PC-3 (cell line): ENCODE results near the gene TMEM107. TPM values are rescaled to one million over a fixed set of nuclear protein-coding genes. Genes with fewer than 3 reads are reported as not detected.
A peak's percentile ranks its signal among the peaks of the same experiment; 100 is the strongest.

Experiments
- ATAC-seq: fragments of 200-7000 bp; cut with Tn5 transposase; 2 replicates; pipeline ENCODE4 v1.9.1; 2020; ENCODE audit warnings: mild to moderate bottlenecking, moderate library complexity
- Bru-seq: library from RNA; stranded (reverse); fragments of 400-500 nt; gene quantifications from one replicate; lab custom pipeline; 2021; lab: Mats Ljungman, UMichigan
- BruChase-seq, 2 experiments: library from RNA; stranded (reverse); fragments of 400-500 nt; gene quantifications; one replicate each; lab custom pipeline; 2021; lab: Mats Ljungman, UMichigan
- BruUV-seq: library from RNA; stranded (reverse); fragments of 400-500 nt; replicated peaks from 2 replicates; lab custom pipeline; 2021; lab: Mats Ljungman, UMichigan
- CTCF ChIA-PET: fragments of 300-600 bp; sonication (Branson Sonifier 250); formaldehyde crosslinking; loops from one replicate; lab custom pipeline; 2022; ENCODE audit warnings: antibody characterized with exemption; lab: Charles Lee
- POLR2A ChIA-PET: fragments of 300-600 bp; sonication (Branson Sonifier 250); formaldehyde crosslinking; loops from one replicate; lab custom pipeline; 2022; ENCODE audit warnings: antibody characterized with exemption; ENCODE audit not compliant: unreplicated experiment; lab: Charles Lee
- DNase-seq: peaks from one replicate; pipeline ENCODE4 v3.0.0-alpha.2; 2015
- H2AFZ ChIP-seq: fragments of 300-600 bp; sonication (generic); 2 replicates; pipeline ENCODE4 v1.6.0; 2016; ENCODE audit warnings: antibody characterized with exemption, low read length
- H3F3A ChIP-seq: fragments of 300-600 bp; sonication (generic); one replicate; pipeline ENCODE4 v1.6.0; 2017; ENCODE audit warnings: antibody characterized with exemption, low read length, control low read depth, mild to moderate bottlenecking; ENCODE audit not compliant: unreplicated experiment
- H3K27ac ChIP-seq: fragments of 300-600 bp; sonication (generic); 2 replicates; pipeline ENCODE4 v1.5.1; 2016; ENCODE audit warnings: mild to moderate bottlenecking, low read length
- H3K27me3 ChIP-seq: fragments of 300-600 bp; sonication (generic); 2 replicates; pipeline ENCODE4 v1.6.1; 2016; ENCODE audit warnings: low read length, mixed read lengths
- H3K36me3 ChIP-seq: fragments of 300-600 bp; sonication (generic); 2 replicates; pipeline ENCODE4 v1.6.1; 2016; ENCODE audit warnings: low read depth, mixed run types, low read length, mixed read lengths
- H3K4me1 ChIP-seq: fragments of 300-600 bp; sonication (generic); 2 replicates; pipeline ENCODE4 v1.5.1; 2016; ENCODE audit warnings: low read length; ENCODE audit not compliant: insufficient read depth
- H3K4me2 ChIP-seq: fragments of 300-600 bp; sonication (generic); 2 replicates; pipeline ENCODE4 v1.6.0; 2016; ENCODE audit warnings: low read length
- H3K4me3 ChIP-seq: fragments of 300-600 bp; sonication (generic); 2 replicates; pipeline ENCODE4 v1.5.1; 2016; ENCODE audit warnings: mild to moderate bottlenecking, low read length, mixed read lengths
- H3K79me2 ChIP-seq: fragments of 300-600 bp; sonication (generic); 2 replicates; pipeline ENCODE4 v1.6.1; 2017; ENCODE audit warnings: low read length, mixed read lengths
- H3K9ac ChIP-seq: fragments of 300-600 bp; sonication (generic); 2 replicates; pipeline ENCODE4 v1.6.0; 2016; ENCODE audit warnings: mild to moderate bottlenecking, low read length
- H3K9me2 ChIP-seq: fragments of 300-600 bp; sonication (generic); replicated peaks from 2 replicates; pipeline ENCODE4 v1.6.1; 2016; ENCODE audit warnings: mixed run types, low read length, mixed read lengths
- H3K9me3 ChIP-seq: fragments of 300-600 bp; sonication (generic); 2 replicates; pipeline ENCODE4 v1.6.1; 2016; ENCODE audit warnings: low read length, mixed read lengths
- H4K20me1 ChIP-seq: fragments of 300-600 bp; sonication (generic); 2 replicates; pipeline ENCODE4 v1.6.1; 2016; ENCODE audit warnings: low read length, mixed read lengths
- CTCF ChIP-seq: fragments of 300-600 bp; sonication (generic); conservative IDR thresholded peaks from 2 replicates; pipeline ENCODE4 v1.5.1; 2017; ENCODE audit warnings: antibody characterized with exemption, low read depth, mild to moderate bottlenecking, low read length
- EZH2 ChIP-seq: fragments of 300-600 bp; sonication (generic); IDR thresholded peaks from one replicate; pipeline ENCODE4 v1.6.1; 2017; ENCODE audit warnings: antibody characterized with exemption, mild to moderate bottlenecking, low read length; ENCODE audit not compliant: unreplicated experiment
- EZH2phosphoT487 ChIP-seq: fragments of 300-600 bp; sonication (generic); IDR thresholded peaks from 2 replicates; pipeline ENCODE4 v1.6.1; 2018; ENCODE audit warnings: mild to moderate bottlenecking, antibody characterized with exemption, low read length, borderline replicate concordance
- intact Hi-C: fragments of 100-400 bp; cut with micrococcal nuclease; formaldehyde crosslinking; loops from 2 replicates; pipeline ENCODE4 v1.9.0; 2023
- long read RNA-seq: library from polyadenylated mRNA; unstranded; transcript quantifications from one replicate; pipeline ENCODE4 v2.0.0, GENCODE V29; 2021; ENCODE audit not compliant: unreplicated experiment
- total RNA-seq: library from RNA; depleted of rRNA; stranded (reverse); fragments of >200 nt; gene quantifications from 2 replicates; pipeline ENCODE4 v1.2.3, GENCODE V29; 2014; rRNA removed

Gene TMEM107
- total RNA-seq (19.0 and 26.6 TPM in 2 replicates), Bru-seq, nascent RNA (percentile 79 among the genes with signal in this experiment), BruChase-seq, experiment 1, labeled RNA remaining after a 6-hour chase (percentile 75 among the genes with signal in this experiment), BruChase-seq, experiment 2, labeled RNA remaining after a 2-hour chase (percentile 63 among the genes with signal in this experiment)
- long read RNA-seq, partial matches to known transcripts: 4 of 10 reads
- long read RNA-seq, other reads (novel, unspliced or antisense): 2 of 10 reads

- Histone ChIP-seq H3K4me3 (peak within 1 kb of the TSS; percentile 77), H4K20me1 (no peaks in the 10 kb centered on the region), H2AFZ (peak within 1 kb of the TSS; percentile 76), H3K9me2 (no peaks in the 10 kb centered on the region), H3K36me3 (no peaks in the 10 kb centered on the region), H3K79me2 (peaks cover 8% of the 10 kb centered on the region; the same call in 1 of the 2 replicates), H3K27me3 (no peaks in the 10 kb centered on the region), H3K27ac (no peak within 1 kb of the TSS), H3K9me3 (no peaks in the 10 kb centered on the region), H3F3A (peaks cover 9% of the 10 kb centered on the region), H3K9ac (peak within 1 kb of the TSS; percentile 78), H3K4me1 (peaks cover 18% of the 10 kb centered on the region), H3K4me2 (peak within 1 kb of the TSS; percentile 88)
- intact Hi-C loops: no loop called here
- peak; percentile 58 for ATAC-seq
- TSS peak; percentile 78 for BruUV-seq
- ChIA-PET CTCF (no interaction called here), POLR2A (no interaction called here)
- TF ChIP-seq EZH2phosphoT487: no peak
- no peak for TF ChIP-seq CTCF
- TF ChIP-seq EZH2: no peak
- DNase-seq: peak; percentile 83
These were observed at the start of gene TMEM107 for GRCh38 chr17:8176197-8176940. TSS of gene TMEM107 (minus strand) at chr17:8176380. CDS start at chr17:8176286, 94 bp downstream.

GRCh38 chr17:8224891-8225812, 49.0 kb upstream of the TMEM107 start:
- H3K27ac ChIP-seq: no peak overlapping the region

More at GRCh38 chr17:8224891-8225812, 49.0 kb upstream of the TMEM107 start:
- Histone ChIP-seq H3K4me2 (no peak overlapping the region), H3K9me2 (no peaks in the 10 kb centered on the region), H3K9me3 (no peaks in the 10 kb centered on the region), H3K4me3 (no peak overlapping the region), H2AFZ (no peak overlapping the region), H3K9ac (no peak overlapping the region), H3K36me3 (peaks cover 4% of the 10 kb centered on the region; the same call in 1 of the 2 replicates), H3K79me2 (no peaks in the 10 kb centered on the region), H4K20me1 (no peaks in the 10 kb centered on the region), H3F3A (peaks cover 4% of the 10 kb centered on the region), H3K4me1 (peaks cover 10% of the 10 kb centered on the region), H3K27me3 (no peaks in the 10 kb centered on the region)
- BruUV-seq: no TSS peak
- TF ChIP-seq CTCF (no peak), EZH2phosphoT487 (no peak), EZH2 (no peak)
- intact Hi-C loops: loop anchor here (5.0 kb wide), 1 partner anchor 88 kb away; no protein-coding TSS in a partner anchor
- ATAC-seq (no peak), DNase-seq (no peak)
- ChIA-PET POLR2A (no interaction called here), CTCF (interaction anchor here (0.6 kb wide), 1 partner anchor 76 kb away, joined by 4 read pairs; no protein-coding TSS in a partner anchor)
